Activated T-cell treated with anti-CD3 and anti-CD28 coated beads for 48 hours (primary cell): ENCODE results near the gene SNX7.

Experiments used
- DNase-seq: peaks from one replicate; pipeline ENCODE4 v3.0.0-alpha.2; 2020; ENCODE audit warnings: low read depth

The SNX7 gene, protein sequence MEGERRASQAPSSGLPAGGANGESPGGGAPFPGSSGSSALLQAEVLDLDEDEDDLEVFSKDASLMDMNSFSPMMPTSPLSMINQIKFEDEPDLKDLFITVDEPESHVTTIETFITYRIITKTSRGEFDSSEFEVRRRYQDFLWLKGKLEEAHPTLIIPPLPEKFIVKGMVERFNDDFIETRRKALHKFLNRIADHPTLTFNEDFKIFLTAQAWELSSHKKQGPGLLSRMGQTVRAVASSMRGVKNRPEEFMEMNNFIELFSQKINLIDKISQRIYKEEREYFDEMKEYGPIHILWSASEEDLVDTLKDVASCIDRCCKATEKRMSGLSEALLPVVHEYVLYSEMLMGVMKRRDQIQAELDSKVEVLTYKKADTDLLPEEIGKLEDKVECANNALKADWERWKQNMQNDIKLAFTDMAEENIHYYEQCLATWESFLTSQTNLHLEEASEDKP

DNA sequence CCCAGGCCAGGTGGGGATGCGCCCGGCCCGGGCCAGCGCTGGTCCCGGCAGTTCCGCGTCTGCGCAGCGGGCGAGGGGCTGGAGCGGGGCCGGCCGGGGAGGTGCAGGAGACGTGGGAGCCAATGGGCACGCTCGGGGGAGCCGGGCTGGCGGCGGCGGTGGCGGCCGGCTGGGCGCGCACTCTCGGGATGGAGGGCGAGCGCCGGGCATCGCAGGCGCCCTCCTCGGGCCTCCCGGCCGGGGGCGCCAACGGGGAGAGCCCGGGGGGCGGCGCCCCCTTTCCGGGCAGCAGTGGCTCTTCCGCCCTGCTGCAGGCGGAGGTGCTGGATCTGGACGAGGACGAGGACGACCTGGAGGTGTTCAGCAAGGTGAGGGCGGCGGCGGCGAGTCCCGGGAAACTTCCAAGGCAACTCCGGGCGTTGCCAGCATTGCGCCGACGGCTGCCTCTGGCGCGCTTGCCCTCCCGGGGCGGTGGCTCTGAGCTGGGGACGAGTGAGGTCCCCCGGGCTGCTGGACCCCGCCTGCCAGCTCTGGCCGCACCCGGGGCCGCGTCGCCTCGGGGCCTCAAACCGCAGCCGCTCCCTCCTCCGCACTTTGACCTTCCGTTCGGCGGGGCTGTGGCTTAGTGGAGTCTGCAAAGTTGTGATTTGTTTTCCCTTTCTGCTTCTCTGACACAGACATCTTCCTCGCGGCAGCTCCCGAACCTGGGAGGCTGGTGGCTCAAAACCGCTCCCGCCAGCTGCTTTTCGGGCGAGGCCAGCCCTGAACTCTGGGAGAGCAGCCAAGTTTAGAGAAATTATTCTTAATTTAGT, at the start of gene SNX7:
Gene SNX7, plus strand, starts transcription at position 178 of the 812 bp plus-strand sequence. Its CDS starts 11 bp downstream, at position 189.
- DNase-seq: peak; percentile 6

DNA sequence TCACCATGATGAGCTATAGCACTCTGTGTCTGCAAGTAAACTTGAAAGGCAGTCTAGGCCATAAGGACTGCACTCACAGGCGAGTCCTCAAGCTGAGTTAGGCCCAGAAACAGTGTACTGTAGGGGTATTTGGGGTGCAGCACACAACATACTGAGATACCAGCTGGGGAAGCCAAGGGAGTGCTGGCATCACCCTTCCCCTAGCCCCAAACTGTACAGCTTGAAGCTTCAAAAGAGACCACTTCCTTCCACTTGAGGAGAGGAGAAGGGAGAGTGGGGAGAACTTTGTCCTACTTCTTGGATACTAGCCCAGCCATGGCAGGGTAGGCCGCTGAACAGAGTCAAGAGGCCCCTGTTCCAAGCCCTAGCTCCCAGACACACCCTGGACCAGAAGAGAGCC, 24.2 kb upstream of the SNX7 start:
- no peak for DNase-seq

DNA sequence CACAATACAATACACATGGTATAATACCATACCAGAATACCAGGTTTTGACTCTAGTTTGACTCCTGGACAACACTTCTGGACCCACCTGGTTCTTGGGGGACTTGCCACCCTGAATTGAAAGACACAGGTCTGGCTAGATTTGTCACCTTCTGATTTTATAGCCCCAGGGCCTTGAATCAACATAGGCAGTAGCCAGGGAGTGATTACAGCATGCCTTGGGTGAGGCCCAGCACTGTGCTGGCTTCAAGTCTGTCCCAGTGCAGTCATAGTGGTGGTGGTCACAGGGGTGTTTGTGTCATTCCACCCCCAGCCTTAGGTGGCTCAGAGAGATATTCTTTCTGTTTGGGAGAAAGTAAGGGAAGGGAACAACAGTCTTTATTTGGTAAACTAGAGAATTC, 23.3 kb upstream of the SNX7 start:
- no peak for DNase-seq

DNA sequence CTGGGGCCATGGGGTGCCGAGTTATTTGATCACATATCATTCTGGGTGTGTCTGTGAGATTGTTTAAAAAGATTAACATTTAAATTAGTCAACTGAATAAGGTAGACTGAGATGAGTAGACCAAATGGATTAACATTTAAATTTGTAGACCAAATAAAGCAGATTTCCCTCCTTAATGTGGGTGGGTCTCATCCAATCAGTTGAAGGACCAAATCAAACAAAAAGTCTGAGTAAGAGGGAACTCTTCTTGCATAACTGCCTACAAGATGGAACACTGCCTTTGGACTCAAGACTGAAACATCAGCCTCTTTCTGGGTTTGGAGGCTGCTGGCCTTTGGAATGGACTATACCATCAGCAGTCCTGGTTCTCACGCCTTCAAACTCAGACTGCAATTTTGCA, 17.0 kb upstream of the SNX7 start:
- DNase-seq: no peak

DNA sequence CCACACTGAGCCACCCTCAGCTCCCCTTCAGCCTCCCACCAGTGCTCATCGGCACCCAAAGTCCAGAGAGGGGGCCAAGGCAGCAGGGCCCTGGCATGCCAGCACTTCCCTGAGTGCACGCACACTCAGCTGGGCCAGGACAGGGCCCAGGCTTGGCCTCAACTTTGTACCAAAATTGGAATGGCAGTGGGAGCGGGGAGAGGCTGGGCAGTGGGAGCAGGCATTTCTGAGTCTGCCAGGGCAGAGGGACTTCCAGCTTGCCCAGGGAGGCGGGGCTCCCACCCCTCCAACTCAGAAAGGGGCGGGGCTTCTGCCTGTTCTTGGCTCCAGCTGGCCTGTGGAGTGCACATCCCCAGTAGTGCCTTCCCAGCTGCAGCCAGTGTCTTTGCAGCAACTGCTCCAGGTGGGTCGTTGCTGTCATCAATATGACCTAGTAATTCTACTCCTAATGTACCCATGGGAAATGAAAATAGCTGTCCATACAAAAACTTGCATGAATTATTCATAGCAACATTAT, 10.3 kb upstream of the SNX7 start:
- no peak for DNase-seq

DNA sequence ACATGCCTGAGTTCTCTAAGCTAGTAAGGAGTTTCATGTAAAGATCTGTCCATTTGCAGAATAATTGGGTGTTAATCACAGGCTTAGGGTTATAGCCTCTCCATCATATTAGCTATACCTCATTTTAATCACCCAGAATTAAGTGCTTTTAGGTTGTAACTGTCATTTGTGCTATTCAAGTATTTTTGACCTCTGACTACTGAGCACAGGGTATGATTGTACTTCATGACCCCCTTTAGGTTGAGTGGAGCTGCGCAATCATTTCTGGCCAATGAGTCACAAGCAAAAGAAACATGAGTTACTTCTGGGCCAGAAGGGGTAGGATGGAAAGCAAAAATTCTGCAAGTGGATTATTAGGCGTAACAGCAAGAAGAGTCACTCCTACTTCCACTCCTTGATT, 8.4 kb upstream of the SNX7 start:
- no peak for DNase-seq

DNA sequence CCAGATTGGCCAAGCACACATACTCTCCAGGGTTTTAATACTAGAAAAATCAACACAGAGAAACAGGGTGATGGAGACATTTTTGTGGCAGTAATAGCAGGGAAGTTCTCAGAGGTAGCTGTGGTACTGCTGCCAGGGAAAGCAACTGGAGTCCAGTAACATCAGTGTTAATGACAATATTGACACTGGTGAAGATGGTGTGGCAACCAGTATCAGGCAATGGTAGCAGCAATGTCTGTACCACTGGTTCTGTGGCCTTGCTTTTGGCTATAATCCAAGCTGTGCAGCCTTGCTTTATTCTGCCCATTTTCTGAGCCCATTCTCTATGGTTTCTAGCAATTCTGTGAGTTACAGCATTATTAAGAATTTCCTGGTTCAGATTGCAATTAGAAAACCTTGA, 1.6 kb upstream of the SNX7 start:
- no peak for DNase-seq

DNA sequence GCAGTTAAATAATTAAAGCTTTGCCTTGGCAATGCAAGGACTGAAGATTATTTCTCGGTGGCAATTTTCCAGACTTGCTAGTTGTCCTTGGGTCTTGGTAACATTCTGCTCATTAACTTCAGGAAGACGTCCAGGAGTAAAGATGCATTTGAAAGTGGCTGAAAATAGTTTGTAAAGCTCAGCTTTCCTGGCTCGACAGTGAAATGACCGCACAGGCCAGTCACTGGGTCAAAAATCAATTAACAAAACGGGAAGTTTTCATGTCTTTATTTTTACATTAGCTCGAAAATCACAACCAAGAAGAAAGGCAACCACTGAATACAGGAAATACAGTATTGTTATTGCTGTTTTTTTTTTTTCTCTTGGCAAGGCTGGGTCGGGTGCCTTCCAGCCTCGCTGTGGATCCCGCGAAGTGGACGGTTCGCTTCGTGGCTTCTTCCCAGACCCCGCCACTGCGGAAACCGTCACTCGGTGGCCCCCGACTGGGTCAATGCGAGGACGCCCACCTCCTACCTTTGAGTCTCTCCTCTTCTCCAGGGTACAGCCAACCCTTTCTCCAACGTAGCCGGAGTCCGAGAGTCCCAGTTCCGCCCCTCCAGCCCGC, 479 bp upstream of the SNX7 start:
- no peak for DNase-seq

DNA sequence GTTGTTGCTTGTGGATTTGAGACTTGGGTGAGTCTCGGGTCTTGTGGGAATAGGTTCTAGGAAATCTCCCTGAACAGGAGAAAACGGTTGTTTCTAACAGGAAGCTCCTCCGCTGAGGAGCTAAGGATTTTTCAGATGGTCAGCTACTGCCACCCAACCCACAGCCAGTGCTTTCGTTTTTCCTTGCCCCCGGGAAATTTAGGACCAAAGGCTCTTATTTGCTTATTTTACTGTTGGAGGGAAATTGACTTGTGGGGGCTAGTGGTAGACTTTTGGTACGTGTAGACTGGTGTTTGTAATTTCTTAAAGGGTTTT, 792 bp downstream of the SNX7 start:
- no peak for DNase-seq

DNA sequence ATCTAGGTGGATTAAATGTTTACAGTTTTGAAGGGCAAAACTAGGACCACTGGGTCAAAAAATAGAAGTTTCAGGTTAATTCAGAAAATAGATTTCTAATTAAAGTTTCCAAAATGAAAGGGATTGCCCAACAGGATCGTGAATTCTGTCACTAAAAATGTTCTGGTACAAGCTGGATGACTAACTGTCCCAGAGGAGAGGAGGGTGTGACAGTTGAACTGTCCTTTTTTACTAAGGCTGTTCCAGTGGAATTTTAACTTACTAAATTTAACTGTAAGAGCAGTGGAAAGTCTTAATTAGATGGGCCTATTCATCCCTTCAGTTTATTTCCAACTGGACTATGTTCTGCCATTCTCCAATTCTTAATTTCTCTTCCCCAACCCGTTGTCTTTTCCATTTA, 7.2 kb downstream of the SNX7 start:
- DNase-seq: no peak

DNA sequence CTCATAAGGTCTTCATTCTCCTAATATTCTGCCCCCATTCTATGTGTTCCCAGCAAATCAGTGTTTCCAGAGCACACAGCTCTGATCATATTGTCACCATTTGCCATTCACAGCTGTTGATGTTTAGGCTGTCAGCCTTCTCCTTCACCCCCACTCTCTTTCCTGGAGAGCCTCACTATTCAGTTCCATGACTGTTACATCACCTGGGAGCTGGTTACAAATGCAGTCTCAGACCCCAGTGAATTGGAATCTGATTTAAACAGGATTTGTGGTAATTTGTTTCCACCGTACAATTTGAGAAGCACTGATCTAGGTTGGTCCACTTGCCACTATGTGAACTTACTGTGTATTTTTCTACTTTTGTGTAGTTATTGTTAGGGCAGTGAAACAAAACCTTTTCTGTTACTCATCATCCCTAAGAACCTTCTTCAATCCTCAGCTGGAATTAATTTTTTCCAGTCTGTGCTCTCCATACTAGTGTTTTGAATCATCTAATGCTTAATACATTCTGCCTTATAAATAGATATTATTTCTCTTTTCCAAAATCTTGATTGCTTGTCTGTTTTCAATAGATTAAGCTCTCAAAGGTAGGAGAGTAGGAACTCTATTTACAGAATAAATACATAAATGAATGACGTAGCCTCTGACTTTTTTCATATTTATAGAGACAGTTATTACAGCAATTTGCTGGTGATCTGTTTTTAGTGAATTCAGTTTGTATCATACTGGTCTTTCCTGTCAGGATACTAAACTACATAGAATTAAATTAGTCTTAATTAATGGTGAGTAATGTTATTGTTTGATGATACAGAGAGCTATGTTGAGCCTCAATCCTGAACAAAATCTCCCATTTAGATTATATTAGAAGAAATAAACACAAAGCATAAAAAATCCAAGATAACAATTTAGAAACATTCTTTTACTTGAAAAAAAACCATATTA, 8.1 kb downstream of the SNX7 start:
- no peak for DNase-seq

DNA sequence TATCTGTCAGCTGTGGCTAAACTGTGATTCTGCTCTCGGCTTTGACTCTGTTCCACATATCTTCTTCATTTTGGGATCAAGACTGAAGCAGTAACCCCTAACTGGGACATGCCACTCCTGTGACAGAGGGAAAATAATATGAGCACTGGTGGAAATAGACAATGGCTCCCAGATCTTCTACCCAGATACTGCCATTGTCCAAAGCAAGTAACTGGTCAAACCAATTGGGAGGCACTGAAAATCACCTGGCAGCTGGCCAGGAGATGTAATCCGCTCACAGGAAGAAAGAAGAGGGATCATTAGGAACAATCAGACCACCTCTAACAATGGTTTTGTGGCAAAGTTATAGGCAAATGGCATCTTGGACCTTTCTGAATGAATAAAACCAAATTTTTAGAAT, 10.7 kb downstream of the SNX7 start:
- no peak for DNase-seq

DNA sequence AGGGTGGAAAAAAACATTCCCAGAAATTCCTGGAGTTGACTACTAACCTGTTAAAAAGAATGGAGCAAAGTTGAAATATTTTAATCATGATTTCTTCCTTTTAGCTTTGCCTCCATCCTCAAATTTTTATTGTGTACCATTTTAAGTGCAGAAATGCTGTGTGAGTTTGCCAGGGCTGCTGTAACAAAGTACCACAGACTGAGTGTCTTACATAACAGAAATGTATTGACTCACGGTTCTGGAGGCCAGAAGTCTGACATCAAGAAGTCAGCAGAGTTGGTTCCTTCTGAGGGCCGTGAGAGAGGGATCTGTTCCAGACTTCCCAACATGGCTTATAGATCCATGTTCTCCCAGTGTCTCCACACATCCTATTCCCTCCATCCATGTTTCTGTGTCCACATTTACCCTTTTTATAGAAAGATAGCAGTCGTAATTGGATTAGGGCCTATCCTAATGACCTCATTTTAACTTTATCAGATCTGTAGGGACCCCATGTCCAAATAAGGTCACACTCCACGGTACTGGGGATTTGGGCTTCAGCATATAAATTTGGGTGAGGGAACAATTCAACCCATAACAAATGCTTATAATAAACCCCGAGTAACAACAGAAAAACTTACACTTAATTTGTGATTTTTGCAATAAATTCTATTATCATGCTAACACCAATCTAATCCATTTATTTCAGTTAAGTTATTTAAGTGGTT, 12.7 kb downstream of the SNX7 start:
- DNase-seq: no peak

DNA sequence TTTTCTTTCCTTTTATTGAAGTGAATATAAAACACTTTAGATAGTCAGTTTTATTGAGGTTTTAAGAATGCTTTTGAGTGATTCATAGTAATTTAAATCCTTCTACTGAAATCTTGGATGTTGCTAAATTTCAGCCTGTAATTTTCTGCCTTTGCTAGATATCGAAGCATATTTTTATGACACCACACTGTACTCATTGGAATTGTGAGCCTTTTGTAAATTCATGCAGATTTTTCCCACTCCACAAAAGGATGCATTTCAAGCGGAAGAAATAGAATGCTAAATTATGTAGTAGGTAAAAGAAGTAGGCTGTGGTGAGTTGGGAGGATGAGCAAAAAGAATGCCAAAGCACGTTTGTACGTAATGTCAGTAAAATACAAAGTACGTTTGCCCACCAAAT, 13.8 kb downstream of the SNX7 start:
- DNase-seq: no peak

DNA sequence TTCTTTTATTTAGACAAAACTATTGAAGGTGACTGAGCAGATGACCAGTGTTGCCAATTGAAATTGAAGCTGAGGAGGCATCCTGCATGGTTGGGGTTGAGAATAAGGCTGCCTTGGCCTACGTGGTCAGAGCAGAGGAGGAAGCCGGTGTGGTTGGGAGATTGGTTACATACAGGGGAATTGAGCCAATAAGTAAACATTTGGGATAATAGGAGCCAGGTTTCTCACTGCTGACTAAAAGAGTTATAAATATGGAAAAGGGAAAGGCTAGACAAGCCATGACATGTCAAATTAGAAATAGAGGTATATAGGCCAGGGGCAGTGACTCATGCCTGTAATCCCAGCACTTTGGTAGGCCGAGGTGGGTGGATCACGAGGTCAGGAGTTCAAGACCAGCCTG, 15.8 kb downstream of the SNX7 start:
- DNase-seq: no peak

DNA sequence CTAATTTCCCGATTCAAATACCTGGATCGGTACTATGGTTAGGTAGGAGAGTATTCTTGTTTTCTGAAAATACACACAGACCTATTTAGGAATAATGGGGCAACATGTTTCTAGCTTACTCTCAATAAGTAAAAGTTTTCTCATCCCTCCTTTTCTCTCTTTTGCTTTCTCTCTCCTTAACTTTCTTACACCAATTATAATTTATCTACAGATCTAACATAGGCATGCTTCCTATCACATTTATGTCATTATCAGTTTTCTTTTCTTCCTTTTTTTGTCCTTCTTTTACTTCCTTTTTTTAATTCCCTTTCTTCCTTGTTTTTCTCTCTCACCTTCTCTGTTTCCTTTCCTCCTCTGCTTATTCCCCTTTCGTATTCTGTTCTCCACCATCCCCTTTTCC, 20.3 kb downstream of the SNX7 start:
- DNase-seq: no peak

DNA sequence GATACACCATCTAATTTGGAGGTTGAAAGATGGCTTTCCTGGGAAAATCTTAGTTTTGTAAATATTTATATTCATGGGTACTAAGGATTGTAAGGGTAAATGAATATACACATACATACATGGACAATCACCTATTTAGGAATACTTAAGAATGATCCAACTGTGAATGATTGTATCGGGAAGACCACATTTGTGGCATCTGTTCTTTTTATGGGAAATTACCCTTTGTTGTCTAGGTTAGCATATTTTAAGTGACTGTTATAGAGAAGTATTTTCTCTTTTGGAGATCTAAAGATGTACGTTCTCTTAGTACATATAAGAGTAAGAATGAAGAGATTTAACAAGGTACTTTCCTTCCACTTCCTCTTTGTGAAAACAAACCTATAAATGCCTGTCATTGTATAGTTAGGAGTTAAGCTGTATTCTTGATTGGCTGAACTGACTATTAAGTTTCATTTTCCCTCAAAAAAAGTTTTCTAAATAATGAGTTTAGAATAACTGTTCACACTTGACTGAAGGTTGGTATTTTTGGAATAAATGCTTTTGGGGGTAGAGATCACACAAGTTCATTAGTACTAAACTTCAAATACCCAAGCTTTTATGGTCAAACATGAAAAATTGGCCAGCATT, 26.7 kb downstream of the SNX7 start:
- DNase-seq: no peak

DNA sequence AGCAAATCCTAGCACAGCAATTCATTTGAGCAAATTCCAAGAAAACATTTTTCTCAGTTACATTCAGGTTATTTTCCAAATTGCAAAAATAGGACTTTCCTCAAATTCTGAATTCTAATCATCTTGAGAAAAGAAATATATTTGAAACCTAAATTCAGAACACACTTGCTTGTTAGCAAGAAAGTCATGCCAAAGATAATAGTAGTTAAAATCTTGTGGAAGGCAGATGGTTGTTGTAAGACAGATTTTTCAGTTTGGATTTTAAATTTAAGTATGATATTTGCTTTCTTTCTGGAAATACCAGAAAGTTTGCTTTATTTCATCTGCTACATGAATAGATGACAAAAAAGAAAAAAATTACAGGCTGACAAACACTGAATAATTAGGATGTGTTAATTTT, 29.1 kb downstream of the SNX7 start:
- no peak for DNase-seq

DNA sequence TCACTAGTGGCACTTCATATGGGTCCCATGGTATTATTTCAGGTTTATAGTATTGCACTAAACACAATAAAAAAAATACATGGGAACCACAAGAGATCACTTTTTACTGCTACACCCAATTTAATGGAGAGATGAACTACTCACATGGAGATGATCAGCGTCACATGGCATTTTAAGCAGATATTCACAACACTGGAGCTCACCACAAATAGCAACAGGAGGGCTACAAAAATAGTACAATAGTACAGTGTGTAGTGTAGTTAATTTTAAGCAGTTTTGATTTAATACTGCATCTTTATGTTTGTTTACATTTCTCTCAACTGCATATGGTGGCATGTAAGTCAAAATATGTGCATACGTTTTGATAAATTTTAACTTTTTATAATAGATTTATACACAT, 31.0 kb downstream of the SNX7 start:
- DNase-seq: no peak

DNA sequence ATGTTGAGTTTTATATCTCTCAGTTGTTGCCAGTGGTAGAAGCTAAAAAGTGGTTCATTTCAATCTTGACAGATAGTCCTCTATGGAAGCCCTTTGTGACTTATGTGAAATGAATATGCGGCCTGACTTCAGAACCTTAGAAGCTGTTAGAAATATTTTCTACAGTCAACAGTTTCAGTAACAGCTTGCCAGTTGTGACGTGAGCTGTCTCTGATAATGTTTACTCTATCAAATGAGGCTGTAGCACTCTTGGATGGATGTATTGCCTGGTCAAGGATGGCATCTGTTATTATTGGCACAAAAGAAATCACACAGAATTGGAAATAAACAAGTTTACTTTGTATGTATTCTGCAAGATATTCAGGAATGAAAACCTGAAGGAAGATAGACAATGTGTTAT, 31.9 kb downstream of the SNX7 start:
- DNase-seq: no peak

DNA sequence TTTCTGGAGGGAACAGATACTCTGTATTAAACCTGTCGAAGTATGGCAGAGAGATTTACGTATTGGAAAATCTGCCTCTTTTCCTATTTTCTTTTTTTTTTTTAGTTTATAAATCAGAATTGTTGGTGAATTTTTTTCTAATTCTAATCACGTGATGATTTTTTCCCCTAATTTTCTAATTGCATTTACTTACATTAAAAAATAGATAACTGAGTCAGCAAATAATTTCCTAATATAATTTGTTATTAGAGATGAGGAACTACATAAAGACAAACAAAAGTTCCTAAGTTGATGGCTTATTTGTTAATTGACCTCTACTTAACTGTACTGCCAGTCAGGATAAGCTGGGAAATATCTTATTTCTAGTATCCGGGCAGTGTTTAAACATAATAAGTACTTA, 34.6 kb downstream of the SNX7 start:
- DNase-seq: no peak
